ENCODE results near the gene CLEC4M.

- no peak for TF ChIP-seq CTCF (IDR thresholded peaks at IDR 0.05; ENCODE audit: low read depth, low read length, poor library complexity, severe bottlenecking)
- TF ChIP-seq EZH2phosphoT487 (IDR thresholded peaks at IDR 0.05; ENCODE audit: borderline replicate concordance, low read length) = no peak
Measured at GRCh38 chr19:7746903-7747884, 15.8 kb upstream of the CLEC4M start, which contains the start of gene CD209.

Measured in DOHH2 (cell line).